ENCODE data around the gene FGF22. TPM values are rescaled to one million over a fixed set of nuclear protein-coding genes. Genes with fewer than 3 reads are reported as not detected.

FGF22 gene
- total RNA-seq, 1 donor from 2014 or later = not detected

DNA sequence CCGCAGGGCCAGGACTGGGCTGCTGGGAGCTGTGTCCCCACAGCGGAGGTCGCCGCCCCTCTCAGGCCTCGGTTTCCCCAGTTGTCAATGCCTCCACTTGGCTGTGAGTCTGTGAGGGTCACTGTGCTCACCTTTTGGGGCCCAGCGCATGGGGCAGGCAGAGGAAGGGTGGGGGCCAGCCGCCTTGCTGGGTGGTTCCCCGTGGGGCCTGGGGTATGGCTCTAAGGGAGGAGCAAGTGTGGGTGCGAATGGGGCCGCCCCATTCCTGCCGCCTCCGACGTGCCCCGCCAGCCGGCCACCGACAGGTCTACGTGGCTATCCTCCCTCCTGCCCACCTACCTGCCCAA, 800 bp upstream of the FGF22 start:
- intact Hi-C loops (cut with micrococcal nuclease) = no loop called here
- DNase-seq (no peak), ATAC-seq (no peak)

DNA sequence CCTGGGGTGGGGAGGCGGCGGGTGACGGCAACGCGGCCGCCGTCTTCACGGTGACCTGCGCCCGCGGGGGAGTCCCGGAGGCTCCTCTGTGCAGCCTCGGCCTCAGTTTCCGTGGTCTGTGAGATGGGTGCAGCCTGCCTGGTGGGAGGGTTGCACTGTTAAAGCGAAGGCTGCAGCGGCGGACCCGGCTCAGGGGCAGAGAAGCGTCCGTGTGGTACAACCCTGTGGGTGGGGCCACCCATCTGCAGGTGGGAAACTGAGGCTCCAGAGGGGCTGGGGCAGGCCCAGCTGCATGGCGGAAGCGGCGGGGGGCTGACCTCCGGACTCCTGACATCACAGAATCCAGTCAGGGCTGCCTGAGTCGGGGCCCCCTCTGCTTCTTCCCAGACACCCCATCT, 481 bp downstream of the FGF22 start:
- ATAC-seq (no peak), DNase-seq (no peak)
- intact Hi-C loops (cut with micrococcal nuclease) = no loop called here

DNA sequence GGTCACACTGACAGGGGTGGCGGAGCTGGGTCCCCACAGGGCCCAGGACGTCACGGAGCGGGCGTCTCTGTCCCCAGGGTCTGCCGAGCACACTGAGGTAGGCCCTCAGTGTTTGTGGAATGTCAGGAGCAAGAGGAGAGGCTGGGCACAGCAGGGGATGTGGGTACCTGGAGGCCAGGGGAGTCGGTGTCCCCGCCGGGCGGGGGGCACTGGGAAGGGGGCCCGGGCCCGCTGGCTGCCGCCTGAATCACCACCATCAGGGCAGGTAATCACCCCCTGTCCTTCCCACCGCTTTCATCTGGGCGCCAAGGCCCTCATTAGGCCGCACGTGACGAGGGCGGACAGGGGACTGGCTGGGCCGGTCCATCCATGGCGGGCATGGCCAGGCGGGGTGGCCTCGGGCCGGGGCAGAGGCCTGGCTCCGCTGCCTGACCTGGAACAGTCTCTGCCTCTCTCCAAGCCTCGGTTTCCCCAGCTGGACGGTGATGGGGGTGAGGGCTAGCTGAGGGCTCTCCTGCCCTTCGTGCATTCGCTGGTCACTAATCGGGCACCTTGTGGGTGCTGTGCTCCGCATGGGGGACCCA, 1.0 kb downstream of the FGF22 start:
- ATAC-seq (no peak), DNase-seq (no peak)

DNA sequence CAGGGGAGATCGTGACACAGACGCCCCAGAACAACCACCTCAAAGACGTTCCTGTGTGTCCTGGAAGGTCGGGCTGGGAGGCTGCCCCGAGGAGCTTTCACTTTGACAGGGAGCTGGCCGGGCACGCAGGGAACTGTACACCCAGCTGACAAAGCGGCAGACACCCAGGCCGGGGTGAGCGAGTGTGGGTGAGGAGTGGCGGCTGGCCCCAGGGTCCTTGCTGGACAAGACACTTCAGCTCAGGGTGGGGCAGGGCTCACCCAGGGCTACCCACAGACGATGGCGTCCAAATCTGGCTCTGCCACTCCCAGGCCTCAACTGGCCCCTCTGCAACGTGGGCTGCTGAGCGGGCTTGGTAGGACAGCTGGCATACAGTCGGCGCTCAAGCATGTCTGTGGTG, 2.0 kb downstream of the FGF22 start:
- intact Hi-C loops (cut with micrococcal nuclease) = no loop called here

More for the DNA sequence above, 1.0 kb downstream of the FGF22 start:
- intact Hi-C loops (cut with micrococcal nuclease) = no loop called here

DNA sequence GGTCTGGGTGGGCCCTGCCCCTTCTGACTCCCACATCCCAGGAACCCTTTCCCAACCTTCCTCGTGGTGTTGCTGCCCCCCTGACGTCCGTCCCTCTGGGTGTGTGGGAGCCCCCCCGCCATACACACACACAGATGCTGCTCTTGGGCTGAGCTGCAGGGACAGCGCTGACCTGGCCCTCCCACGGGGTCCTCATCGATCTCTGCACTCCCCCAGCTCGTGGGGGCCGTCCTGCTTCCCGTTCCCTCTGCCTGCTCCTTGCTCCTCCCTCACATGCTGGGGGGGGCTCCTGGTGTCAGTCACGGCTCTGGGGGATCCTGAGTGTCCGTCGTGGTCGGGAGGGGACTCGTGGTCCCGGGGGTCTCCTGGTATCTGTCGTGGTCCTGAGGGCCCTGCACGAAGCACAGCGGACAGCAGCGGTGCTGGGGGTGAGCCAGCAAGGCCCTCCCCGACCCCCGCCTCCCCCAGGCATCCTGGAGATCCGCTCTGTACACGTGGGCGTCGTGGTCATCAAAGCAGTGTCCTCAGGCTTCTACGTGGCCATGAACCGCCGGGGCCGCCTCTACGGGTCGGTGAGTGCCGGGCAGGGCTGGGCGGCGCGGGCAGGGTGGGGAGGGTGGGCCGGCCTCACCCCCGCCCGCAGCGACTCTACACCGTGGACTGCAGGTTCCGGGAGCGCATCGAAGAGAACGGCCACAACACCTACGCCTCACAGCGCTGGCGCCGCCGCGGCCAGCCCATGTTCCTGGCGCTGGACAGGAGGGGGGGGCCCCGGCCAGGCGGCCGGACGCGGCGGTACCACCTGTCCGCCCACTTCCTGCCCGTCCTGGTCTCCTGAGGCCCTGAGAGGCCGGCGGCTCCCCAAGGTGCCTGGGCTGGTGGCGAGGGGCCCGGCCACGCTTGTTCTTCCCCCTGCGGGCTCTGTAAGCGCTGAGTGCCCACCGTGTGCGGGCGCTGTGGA, 3.4 kb downstream of the FGF22 start:
- DNase-seq = no peak
- no peak for ATAC-seq
- intact Hi-C loops (cut with micrococcal nuclease) = no loop called here

More for the DNA sequence above, 2.0 kb downstream of the FGF22 start:
- no peak for DNase-seq
- no peak for ATAC-seq

DNA sequence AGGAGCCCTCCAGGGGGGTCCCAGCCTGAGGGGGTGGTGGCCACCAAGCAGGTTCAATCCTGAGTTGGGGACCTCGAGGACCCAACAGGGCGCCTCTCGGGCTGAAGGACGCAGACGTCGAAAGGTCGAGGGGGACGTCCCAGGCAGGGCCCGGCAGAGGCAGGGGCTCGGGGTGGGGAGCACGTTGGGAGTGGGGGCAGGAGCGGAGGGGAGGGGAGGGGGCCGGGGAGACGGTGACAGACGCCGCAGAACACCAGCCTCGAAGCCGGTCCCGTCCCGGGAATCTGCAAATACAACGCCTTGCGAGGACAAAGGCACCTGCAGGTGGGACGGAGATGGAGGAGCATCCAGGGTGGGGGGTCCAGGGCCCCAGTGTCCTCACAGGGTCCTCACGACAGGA, 4.1 kb downstream of the FGF22 start:
- DNase-seq (no peak), ATAC-seq (no peak)
- intact Hi-C loops (cut with micrococcal nuclease) = no loop called here

DNA sequence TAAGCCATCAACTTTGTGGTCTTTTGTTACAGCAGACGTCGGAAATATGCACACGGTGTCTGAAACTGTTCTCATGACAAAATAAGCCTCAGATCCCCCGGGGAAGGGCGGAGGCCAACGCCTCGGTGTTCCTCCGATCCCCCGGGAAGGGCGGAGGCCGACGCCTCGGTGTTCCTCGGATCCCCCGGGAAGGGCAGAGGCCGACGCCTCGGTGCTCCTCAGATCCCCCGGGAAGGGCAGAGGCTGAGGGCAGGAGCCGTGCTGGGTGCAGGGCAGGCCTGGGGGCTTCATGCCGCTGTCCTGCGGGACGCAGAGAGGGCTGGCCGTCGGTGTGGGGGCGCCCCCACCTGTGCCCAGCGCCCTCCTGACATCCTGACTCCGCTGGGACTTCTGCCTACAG, 4.7 kb downstream of the FGF22 start:
- intact Hi-C loops (cut with micrococcal nuclease) = no loop called here

DNA sequence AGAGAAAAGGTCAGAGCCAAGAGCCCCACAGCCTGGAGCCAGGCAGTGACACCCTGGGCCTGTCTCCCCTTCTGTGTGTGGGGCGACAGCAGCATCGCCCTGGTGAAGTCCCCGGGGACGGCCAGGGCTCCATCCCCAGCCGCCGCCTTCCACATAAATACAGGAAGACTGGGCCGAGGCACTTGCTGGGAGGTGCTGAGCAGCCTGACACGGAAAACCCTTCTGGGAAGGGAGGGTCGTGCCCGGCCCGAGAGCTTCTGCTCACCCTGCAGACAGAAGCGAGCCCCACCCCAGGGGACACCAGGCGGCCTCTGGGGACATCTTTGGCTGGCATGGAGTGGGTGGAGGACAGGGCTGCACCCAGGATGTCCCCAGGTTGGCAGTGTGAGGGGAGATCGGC, 5.1 kb downstream of the FGF22 start:
- ATAC-seq (no peak), DNase-seq (no peak)

More for the DNA sequence above, 4.7 kb downstream of the FGF22 start:
- DNase-seq (no peak), ATAC-seq (no peak)

DNA sequence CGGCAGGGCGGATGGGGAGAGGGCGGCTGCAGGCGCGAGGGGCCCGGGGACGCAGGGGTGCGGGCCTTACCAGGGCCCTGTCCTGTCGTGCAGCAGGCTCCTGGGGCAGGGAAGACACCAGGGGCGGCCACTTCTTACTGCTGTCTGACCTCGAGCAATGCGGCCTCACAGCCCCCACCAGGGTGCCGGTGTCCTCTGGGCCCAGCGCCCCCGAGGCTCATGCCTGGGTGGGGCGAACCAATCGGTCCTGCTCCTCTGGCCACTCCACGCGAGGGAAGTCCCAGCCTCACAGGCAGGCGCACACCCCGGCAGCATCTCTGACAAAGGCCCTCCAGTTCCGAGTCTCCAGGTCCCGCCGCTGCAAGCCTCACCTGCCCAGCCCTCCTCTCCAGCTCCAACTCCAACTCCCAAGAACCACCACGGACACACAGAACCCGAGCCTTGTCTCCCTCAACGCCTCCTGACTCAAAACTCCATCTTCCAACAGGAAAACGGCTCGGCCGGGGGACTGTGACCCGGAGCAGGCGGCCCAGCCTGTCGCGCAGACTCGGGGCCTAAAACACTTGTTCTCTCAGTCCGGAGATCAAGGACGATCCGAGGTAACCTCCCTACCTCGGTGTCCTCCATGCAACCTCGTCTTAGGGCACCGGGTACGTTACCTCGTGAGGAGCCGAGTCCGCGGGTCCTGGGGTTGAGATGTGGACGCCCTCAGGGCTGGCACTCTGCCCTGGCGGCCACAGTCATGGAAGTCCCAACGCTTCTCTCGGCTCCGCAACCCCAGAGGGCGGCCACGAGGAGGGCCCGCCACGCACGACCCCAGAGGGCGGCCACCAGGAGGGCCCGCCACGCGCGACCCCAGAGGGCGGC, 6.5 kb downstream of the FGF22 start:
- DNase-seq = no peak
- intact Hi-C loops (cut with micrococcal nuclease) = no loop called here
- ATAC-seq = no peak

More for the DNA sequence above, 5.1 kb downstream of the FGF22 start:
- intact Hi-C loops (cut with micrococcal nuclease) = no loop called here

DNA sequence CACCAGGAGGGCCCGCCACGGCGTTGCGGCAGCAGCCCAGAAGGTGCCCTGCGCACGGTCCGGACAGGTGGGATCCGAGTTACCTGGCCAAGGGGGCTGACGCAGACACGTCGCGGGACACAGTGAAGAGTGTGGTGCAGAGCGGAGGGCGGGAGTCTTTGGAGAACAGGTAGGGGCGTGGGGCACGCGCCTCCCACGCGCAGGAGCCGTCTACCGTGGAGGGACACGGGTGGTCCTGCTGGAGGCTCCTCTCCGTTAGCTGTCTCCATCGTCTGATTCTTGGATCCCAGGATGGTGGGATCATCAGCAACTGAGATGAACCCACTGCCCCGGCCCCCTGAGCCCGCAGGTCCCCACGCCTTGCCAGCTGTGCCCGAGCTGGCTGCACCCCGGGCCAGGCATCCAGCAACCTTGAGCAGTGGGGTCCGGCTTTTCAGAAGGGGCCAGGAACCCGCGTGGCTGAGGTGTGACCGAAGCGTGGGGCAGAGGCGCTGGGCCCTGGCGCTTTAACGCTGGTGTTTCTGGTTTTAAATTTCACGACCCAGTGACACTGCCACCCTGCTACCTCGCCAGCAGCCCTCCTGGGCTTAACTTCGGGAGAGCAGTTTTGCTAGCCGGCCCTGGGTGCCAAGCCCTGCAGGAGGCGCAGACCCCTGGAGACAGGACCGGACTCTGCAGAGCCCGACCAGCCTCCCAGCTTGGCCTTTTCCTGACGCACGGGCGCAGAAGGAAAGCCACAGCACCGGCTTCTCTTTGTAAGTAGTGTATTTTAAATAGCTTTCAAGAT, 7.3 kb downstream of the FGF22 start:
- intact Hi-C loops (cut with micrococcal nuclease) = no loop called here
- ATAC-seq (no peak), DNase-seq (no peak)

DNA sequence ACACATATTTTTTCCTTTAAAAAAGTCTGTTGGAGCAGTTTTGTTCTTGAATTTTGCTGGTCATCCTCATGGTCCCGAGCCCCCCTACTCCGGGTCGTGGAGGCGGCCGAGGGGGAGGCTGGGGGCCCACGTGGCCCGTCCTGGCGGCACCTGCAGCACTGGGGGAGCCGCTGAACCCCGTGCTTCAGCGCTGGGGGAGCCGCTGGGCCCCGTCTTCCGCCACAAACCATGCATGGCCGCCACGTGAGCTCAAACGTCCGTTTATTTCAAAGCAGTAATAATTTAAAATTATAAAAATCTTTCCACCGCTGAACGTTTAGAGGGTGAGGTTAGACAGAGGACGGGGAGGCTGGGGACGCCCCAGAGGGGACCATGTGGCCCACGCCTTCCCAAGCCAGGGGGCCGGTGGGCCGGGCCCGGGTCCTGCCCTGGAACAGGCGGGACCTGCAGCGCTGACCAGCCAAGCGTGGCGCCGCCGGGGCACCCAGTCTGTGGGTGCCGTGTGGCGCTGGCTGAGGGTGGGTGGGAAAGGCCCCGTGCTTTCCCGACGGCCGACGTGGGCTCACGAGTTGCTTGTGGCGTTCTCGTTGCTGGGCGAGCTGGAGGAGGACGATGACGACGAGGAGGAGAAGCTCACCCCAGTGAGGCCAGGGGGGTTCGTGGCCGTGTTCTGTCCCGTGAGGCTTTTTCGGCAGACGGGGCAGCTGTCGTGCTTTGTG, 8.0 kb downstream of the FGF22 start:
- no peak for DNase-seq
- ATAC-seq = no peak
- intact Hi-C loops (cut with micrococcal nuclease) = no loop called here

DNA sequence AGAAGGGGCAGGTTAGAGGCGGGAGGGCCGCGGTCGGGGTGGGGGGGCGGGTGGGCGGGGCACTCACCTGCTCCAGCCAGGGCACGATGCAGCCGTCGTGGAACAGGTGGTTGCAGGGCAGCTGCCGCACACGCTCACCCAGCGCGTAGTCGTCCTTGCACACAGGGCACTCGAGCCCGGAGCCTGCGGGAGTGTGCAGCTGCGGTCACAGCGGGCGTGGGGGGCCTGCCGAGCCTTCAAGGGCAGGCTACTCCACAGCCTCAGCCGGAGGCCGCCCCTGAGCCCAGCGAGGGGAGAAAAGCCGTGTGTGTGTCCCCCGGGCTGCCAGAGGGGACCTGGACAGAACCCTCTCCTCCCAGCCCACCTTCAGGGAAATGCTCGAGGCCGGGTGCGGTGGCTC, 8.6 kb downstream of the FGF22 start:
- intact Hi-C loops (cut with micrococcal nuclease) = no loop called here
- ATAC-seq (no peak), DNase-seq (no peak)

DNA sequence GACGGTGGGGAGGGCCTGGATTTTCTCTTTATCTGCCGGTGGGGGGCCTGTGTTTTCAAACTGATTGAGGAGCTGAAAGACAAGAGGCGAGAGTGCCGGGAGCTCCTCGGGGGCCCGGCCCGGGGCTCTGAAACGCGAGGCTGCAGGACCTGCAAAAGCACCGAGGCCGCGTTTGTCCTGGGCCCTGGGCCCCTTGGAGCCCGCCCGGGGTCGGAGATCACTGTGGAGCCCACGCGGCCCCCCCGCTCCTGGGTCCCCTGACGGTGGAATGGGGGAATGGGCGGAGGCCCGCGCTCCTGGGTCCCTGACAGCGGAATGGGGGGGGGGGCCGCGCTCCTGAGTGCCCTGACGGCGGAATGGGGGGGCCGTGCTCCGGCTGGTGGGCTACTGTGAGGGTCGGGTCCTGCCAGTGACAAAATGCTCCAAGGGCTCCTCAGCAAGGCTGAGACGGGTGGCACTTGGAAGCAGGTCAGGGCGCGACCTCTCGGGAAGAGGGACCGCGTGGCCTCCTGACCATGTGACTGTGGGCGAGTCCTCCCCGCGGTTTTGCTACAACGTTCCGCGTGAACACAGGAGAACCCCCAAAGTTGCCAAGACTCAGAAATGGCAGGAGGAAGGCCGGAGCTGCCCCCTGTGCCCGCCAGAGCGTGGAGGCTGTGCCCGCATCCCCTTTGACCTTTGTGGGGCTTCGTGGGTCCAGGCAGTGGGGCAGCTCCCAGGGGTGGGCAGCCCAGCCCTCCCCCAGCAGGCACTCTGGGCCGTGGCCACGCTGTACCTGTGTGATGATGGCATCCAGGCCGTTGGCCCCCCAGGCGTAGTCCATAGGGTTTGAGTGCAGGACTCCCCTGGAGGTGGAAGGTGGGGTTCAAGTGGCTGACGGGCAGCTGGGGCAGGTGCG, 9.5 kb downstream of the FGF22 start:
- intact Hi-C loops (cut with micrococcal nuclease) = no loop called here
- DNase-seq (no peak), ATAC-seq (no peak)

DNA sequence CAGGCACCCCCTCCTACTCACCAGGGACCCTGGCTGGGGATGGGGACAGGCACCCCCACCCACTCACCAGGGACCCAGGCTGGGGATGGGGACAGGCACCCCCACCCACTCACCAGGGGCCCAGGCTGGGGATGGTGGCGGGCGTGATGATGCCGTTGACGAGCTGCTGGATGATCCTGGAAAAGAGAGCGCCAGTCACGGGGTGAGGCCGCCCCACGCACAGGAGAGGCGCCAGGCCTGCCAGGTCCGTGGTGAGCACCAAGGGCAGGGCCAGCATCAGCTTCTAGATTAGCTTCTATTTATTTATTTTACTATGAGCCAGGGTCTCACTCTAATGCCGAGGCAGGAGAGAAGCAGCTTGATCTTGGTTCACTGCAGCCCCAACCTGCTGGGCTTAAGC, 10.4 kb downstream of the FGF22 start:
- intact Hi-C loops (cut with micrococcal nuclease) = no loop called here
- ATAC-seq (no peak), DNase-seq (no peak)

DNA sequence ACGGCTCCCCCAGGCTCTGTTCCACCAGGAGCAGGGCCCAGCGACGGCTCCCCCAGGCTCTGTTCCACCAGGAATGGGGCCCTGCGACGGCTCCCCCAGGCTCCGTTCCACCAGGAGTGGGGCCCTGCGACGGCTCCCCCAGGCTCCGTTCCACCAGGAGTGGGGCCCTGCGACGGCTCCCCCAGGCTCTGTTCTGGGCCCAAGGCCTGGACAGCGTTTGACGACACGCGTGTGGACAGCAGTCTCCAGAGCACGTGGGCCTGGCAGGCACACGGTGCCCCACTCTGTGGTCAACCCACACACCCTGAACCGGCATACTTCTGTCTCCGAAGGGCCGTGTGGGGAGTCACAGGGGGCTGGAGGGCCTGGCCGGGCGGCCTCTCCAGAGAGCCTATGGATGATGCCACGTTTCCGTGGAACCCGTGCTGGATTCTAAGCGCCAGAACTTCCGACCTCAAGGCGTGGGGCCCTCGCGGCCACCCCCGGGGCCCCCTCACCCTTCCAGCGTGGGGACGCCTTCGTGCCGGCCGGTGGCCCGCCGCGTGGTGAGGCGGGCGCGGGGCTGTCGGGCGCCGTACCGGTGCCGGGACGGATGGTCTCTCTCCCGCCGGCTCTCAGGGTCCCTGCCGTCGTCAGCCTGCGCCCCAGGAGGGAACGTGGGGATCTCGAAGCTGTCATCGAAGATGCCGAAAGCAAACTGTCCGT, 11.6 kb downstream of the FGF22 start:
- intact Hi-C loops (cut with micrococcal nuclease) = no loop called here
- DNase-seq = no peak

DNA sequence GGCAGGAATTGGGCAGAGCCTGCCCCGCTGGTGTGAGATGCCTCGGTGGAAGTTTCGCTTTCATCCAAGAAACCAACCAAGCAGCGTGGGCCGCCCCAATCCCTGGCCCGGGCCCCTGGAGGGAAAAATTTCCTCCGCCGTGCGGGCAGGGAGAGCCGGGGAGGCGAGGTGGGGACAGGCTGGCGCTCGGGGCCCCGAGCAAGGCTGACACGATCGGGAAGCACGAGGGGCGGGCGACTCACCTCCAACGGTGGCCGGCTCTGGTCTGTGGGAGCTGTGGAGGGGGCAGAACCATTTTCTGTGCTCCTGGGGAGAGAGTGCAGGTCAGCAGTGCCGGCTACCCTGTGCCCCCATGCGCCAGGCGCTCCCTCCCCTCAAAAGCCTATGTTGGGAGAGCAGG, 12.3 kb downstream of the FGF22 start:
- intact Hi-C loops (cut with micrococcal nuclease) = no loop called here
- DNase-seq = no peak
- ATAC-seq = no peak

More for the DNA sequence above, 11.6 kb downstream of the FGF22 start:
- no peak for ATAC-seq
